Fibroblast of lung (primary cell): Measurements from ENCODE around the gene CDC42EP1. TPM values are rescaled to one million over a fixed set of nuclear protein-coding genes. Genes with fewer than 3 reads are reported as not detected.

Experiments
- DNase-seq, 2 donors: peaks; one replicate each; pipeline versions ENCODE4 v3.0.0 to v3.0.0-alpha.2; 2010; ENCODE audit warnings: low read depth in 2 of 2
- H2AFZ ChIP-seq: 2 replicates; pipeline ENCODE4 v1.5.1; 2012; ENCODE audit warnings: low read length, control low read depth, inconsistent platforms
- H3K27ac ChIP-seq: 2 replicates; pipeline ENCODE4 v1.5.1; 2011; ENCODE audit warnings: low read length, control low read depth; ENCODE audit not compliant: insufficient read depth
- H3K27me3 ChIP-seq: 2 replicates; pipeline ENCODE4 v1.5.1; 2011; ENCODE audit warnings: mild to moderate bottlenecking, low read length; ENCODE audit not compliant: control insufficient read depth, insufficient read depth
- H3K36me3 ChIP-seq: 2 replicates; pipeline ENCODE4 v1.5.1; 2011; ENCODE audit warnings: low read length; ENCODE audit not compliant: control insufficient read depth, insufficient read depth
- H3K4me1 ChIP-seq: 2 replicates; pipeline ENCODE4 v1.5.1; 2011; ENCODE audit warnings: low read length; ENCODE audit not compliant: control insufficient read depth, insufficient read depth; ENCODE audit errors: extremely low read depth
- H3K4me2 ChIP-seq: 2 replicates; pipeline ENCODE4 v1.5.1; 2011; ENCODE audit warnings: low read length, control low read depth; ENCODE audit not compliant: insufficient read depth; ENCODE audit errors: extremely low read depth
- H3K4me3 ChIP-seq, 4 experiments: fragments of 200-600 bp in 1 of 4; sonication (generic) in 1 of 4; replicated peaks in 1 of 4; 2 replicates each; pipeline ENCODE4 v1.5.1; 2011 to 2016; ENCODE audit warnings: low read length in 4 of 4, low read depth in 3 of 4, mild to moderate bottlenecking in 3 of 4, control low read depth in 2 of 4, inconsistent platforms in 1 of 4, mixed read lengths in 1 of 4; ENCODE audit not compliant: insufficient read depth in 1 of 4; ENCODE audit errors: control extremely low read depth in 1 of 4
- H3K79me2 ChIP-seq: 2 replicates; pipeline ENCODE4 v1.5.1; 2012; ENCODE audit warnings: mild to moderate bottlenecking, low read length, inconsistent platforms; ENCODE audit not compliant: control insufficient read depth, insufficient read depth
- H3K9ac ChIP-seq: 2 replicates; pipeline ENCODE4 v1.5.1; 2011; ENCODE audit warnings: mild to moderate bottlenecking, low read length, control low read depth; ENCODE audit not compliant: insufficient read depth
- H3K9me3 ChIP-seq: 2 replicates; pipeline ENCODE4 v1.5.1; 2012; ENCODE audit warnings: low read depth, low read length; ENCODE audit not compliant: control insufficient read depth, insufficient read depth
- H4K20me1 ChIP-seq: 2 replicates; pipeline ENCODE4 v1.5.1; 2011; ENCODE audit warnings: low read length; ENCODE audit not compliant: control insufficient read depth, insufficient read depth; ENCODE audit errors: extremely low read depth
- CTCF ChIP-seq, 2 donors: IDR thresholded peaks in 1 of 2; conservative IDR thresholded peaks in 1 of 2; 1 replicate in 1 of 2; 2 replicates in 1 of 2; pipeline ENCODE4 v1.5.1; 2011 to 2012; ENCODE audit warnings: low read length in 2 of 2, control low read depth in 1 of 2, inconsistent platforms in 1 of 2, low read depth in 1 of 2, mild to moderate bottlenecking in 1 of 2
- EZH2 ChIP-seq: IDR thresholded peaks from 2 replicates; pipeline ENCODE4 v1.5.1; 2012; ENCODE audit warnings: low read length, control low read depth, mild to moderate bottlenecking; ENCODE audit errors: missing control alignments
- polyA plus RNA-seq, 2 donors: library from polyadenylated mRNA; depleted of rRNA in 1 of 2; stranded (reverse) in 1 of 2; unstranded in 1 of 2; fragments of >200 nt; gene quantifications; 2 replicates each; pipeline ENCODE4 v1.2.1, GENCODE V29; 2011 to 2012; ENCODE audit warnings: missing spikeins in 1 of 2
- total RNA-seq: library from RNA; depleted of rRNA; stranded (reverse); fragments of >200 nt; gene quantifications from 2 replicates; pipeline ENCODE4 v1.2.1, GENCODE V29; 2014

Gene CDC42EP1
- total and polyA plus RNA-seq, 2 donors (not counting 1 experiment from before 2014, with no cell fraction given) = 10.4 to 17.2 TPM

DNA sequence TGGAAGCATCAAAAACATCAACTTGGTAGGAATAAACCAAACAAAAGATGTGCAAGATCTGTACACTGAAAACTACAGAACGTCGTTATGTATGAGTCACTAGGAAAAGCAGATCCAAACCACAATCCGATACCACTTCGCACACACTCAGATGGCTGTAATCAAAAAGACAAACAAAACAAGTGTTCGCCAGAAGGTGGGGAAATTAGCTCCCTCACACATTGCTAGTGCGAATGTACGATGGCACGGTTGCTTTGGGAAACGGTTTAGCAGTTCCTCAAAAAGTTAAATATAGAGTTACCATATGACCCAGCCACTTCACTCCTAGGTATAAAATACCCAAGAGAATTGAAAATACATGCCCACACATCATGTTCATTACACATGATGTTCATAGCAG lies 26.3 kb upstream of the CDC42EP1 start:
- Histone ChIP-seq H4K20me1 (no peaks in the 10 kb centered on the region), H3K36me3 (no peaks in the 10 kb centered on the region), H3K9me3 (no peaks in the 10 kb centered on the region), H3K4me2 (no peak overlapping the region), H3K27ac (no peak overlapping the region), H3K4me3 (no peak overlapping the region), H3K4me1 (peaks cover 2% of the 10 kb centered on the region), H2AFZ (no peak overlapping the region), H3K79me2 (no peaks in the 10 kb centered on the region), H3K9ac (no peak overlapping the region), H3K27me3 (no peaks in the 10 kb centered on the region)
- DNase-seq = peak; percentile 84 to 88
- no peak for TF ChIP-seq CTCF (conservative IDR thresholded peaks at IDR 0.05 in 1 of 2, IDR thresholded peaks at IDR 0.05 in 1 of 2; ENCODE audit: low read depth in 1 of 2, low read length in 2 of 2)
- no peak for TF ChIP-seq EZH2

- Histone ChIP-seq H3K4me2 (no peak overlapping the region), H4K20me1 (no peaks in the 10 kb centered on the region), H3K4me3 (no peak overlapping the region), H3K27ac (no peak overlapping the region), H3K9me3 (no peaks in the 10 kb centered on the region), H3K36me3 (no peaks in the 10 kb centered on the region), H3K27me3 (no peaks in the 10 kb centered on the region), H2AFZ (no peak overlapping the region), H3K9ac (no peak overlapping the region), H3K79me2 (no peaks in the 10 kb centered on the region), H3K4me1 (peaks cover 2% of the 10 kb centered on the region)
- no peak for DNase-seq
- TF ChIP-seq CTCF (conservative IDR thresholded peaks at IDR 0.05 in 1 of 2, IDR thresholded peaks at IDR 0.05 in 1 of 2; ENCODE audit: low read depth in 1 of 2, low read length in 2 of 2) (no peak), EZH2 (no peak)
These were observed 25.8 kb upstream of the CDC42EP1 start for GRCh38 chr22:37534445-37534844.

- Histone ChIP-seq H3K4me3 (no peak overlapping the region), H3K36me3 (no peaks in the 10 kb centered on the region), H4K20me1 (no peaks in the 10 kb centered on the region), H3K4me2 (no peak overlapping the region), H3K9me3 (no peaks in the 10 kb centered on the region), H2AFZ (no peak overlapping the region), H3K9ac (no peak overlapping the region), H3K27me3 (no peaks in the 10 kb centered on the region), H3K4me1 (peaks cover 2% of the 10 kb centered on the region), H3K27ac (no peak overlapping the region), H3K79me2 (no peaks in the 10 kb centered on the region)
- TF ChIP-seq EZH2 = no peak
- TF ChIP-seq CTCF (conservative IDR thresholded peaks at IDR 0.05 in 1 of 2, IDR thresholded peaks at IDR 0.05 in 1 of 2; ENCODE audit: low read depth in 1 of 2, low read length in 2 of 2) = no peak
- no peak for DNase-seq
These were observed 25.1 kb upstream of the CDC42EP1 start for GRCh38 chr22:37535159-37535558.
